ENCODE data around the gene MSRB3. TPM values are rescaled to one million over a fixed set of nuclear protein-coding genes. Genes with fewer than 3 reads are reported as not detected.

Gene MSRB3
- total RNA-seq, 2 donors from 2014 or later, result 146 to 151 TPM

GRCh38 chr12:65505386-65506121, 227.1 kb downstream of the MSRB3 start:
- DNase-seq (no peak), ATAC-seq (no peak)
- intact Hi-C loops (cut with DNase I), result no loop called here

GRCh38 chr12:65508276-65509035, 230.0 kb downstream of the MSRB3 start:
- intact Hi-C loops (cut with DNase I), result no loop called here
- DNase-seq, result peak; percentile 48
- ATAC-seq, result no peak

- intact Hi-C loops (cut with DNase I), result no loop called here
- DNase-seq, result no peak
- no peak for ATAC-seq
Measured at GRCh38 chr12:65510007-65510406, 231.5 kb downstream of the MSRB3 start.

GRCh38 chr12:65510584-65511050, 232.1 kb downstream of the MSRB3 start:
- DNase-seq (peak; percentile 76), ATAC-seq (peak; percentile 50 to 60)
- intact Hi-C loops (cut with DNase I), result no loop called here

GRCh38 chr12:65511134-65511834, 232.8 kb downstream of the MSRB3 start:
- ATAC-seq (peak; percentile 82 to 91), DNase-seq (peak; percentile 61)
- intact Hi-C loops (cut with DNase I), result no loop called here

GRCh38 chr12:65511912-65512311, 233.4 kb downstream of the MSRB3 start:
- ATAC-seq, result peak in 1 of 2 donors; percentile 4
- intact Hi-C loops (cut with DNase I), result no loop called here
- DNase-seq, result no peak

Other genes starting within 250 kb of the MSRB3 start
- gene WIF1, start 157.4 kb upstream of the MSRB3 start, total RNA-seq, result under 1 TPM in 1 of 2 donors, not detected in 1; 0.91 TPM
- gene LEMD3, start 109.1 kb upstream of the MSRB3 start, total RNA-seq, result 10 to 100 TPM; 16.0 to 18.6 TPM

Measured in left cardiac atrium (tissue), 4 donors.